ENCODE data around the gene SRSF5.

DNA sequence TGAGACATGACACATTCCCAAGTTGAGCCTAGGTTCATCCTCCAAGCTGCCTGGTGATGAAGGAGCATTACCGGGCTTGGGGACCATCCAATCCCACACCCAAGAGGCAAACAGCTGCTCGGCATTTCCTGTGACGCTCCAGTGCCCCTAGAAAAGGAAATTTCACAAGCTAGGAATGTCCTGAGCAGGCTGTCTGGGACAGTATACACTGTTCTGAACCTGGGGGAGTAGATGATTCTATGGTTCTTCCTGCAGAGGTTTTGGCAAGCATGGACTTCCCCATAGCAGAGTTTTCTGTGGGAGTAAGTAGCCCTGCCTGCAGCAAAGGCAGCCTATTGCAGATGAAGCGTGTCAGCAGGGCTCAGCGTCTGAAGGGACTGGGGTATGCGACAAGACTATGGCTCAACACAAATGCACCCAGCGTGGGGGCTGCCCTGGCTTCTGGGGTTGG is 47.4 kb upstream of the SRSF5 start:
- TF ChIP-seq POLR2A (IDR thresholded peaks at IDR 0.05; ENCODE audit: low read depth, low read length) (no peak), TAF1 (IDR thresholded peaks at IDR 0.05; ENCODE audit: borderline replicate concordance, low read depth, low read length) (no peak)
